HL-60 (cell line): ENCODE data around the gene SLC15A1.

Source experiments
- GABPA ChIP-seq: IDR thresholded peaks from 2 replicates; pipeline ENCODE4 v1.6.1; 2012; ENCODE audit warnings: low read depth
- POLR2AphosphoS5 ChIP-seq: IDR thresholded peaks from 2 replicates; pipeline ENCODE4 v1.6.1; 2012; ENCODE audit warnings: low read depth
- TF ChIP-seq, protein P1 (sequence below): IDR thresholded peaks from one replicate; pipeline ENCODE4 v1.5.1; 2011; ENCODE audit warnings: low read length, control low read depth, inconsistent platforms; ENCODE audit not compliant: insufficient read depth
- TF ChIP-seq, protein P2 (sequence below): IDR thresholded peaks from 2 replicates; pipeline ENCODE4 v1.6.1; 2012; ENCODE audit warnings: low read depth; ENCODE audit not compliant: insufficient replicate concordance

DNA sequence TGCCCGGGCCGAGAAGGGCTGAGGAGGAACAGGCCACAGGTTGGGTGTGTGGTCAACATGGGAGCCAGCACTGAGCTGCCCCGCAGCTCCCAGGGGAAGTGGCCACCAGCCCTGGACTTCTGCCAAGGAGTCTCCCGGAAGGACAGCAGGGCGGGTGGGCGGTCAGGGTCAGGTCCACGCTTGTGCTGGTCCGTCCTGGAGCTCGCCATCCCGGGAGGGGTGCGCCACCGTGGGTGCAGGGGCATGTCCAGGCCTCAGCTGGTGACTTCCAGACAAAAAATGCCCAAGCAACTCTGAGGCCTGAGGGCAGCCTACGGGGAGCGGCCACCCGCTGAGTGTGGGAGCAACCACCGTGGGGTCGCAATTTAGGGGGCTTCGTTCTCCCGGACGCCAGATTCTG is 21.4 kb upstream of the SLC15A1 start:
- TF ChIP-seq, protein P1, sequence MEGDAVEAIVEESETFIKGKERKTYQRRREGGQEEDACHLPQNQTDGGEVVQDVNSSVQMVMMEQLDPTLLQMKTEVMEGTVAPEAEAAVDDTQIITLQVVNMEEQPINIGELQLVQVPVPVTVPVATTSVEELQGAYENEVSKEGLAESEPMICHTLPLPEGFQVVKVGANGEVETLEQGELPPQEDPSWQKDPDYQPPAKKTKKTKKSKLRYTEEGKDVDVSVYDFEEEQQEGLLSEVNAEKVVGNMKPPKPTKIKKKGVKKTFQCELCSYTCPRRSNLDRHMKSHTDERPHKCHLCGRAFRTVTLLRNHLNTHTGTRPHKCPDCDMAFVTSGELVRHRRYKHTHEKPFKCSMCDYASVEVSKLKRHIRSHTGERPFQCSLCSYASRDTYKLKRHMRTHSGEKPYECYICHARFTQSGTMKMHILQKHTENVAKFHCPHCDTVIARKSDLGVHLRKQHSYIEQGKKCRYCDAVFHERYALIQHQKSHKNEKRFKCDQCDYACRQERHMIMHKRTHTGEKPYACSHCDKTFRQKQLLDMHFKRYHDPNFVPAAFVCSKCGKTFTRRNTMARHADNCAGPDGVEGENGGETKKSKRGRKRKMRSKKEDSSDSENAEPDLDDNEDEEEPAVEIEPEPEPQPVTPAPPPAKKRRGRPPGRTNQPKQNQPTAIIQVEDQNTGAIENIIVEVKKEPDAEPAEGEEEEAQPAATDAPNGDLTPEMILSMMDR: no peak
- TF ChIP-seq POLR2AphosphoS5 (no peak), GABPA (no peak)
- TF ChIP-seq, protein P2, sequence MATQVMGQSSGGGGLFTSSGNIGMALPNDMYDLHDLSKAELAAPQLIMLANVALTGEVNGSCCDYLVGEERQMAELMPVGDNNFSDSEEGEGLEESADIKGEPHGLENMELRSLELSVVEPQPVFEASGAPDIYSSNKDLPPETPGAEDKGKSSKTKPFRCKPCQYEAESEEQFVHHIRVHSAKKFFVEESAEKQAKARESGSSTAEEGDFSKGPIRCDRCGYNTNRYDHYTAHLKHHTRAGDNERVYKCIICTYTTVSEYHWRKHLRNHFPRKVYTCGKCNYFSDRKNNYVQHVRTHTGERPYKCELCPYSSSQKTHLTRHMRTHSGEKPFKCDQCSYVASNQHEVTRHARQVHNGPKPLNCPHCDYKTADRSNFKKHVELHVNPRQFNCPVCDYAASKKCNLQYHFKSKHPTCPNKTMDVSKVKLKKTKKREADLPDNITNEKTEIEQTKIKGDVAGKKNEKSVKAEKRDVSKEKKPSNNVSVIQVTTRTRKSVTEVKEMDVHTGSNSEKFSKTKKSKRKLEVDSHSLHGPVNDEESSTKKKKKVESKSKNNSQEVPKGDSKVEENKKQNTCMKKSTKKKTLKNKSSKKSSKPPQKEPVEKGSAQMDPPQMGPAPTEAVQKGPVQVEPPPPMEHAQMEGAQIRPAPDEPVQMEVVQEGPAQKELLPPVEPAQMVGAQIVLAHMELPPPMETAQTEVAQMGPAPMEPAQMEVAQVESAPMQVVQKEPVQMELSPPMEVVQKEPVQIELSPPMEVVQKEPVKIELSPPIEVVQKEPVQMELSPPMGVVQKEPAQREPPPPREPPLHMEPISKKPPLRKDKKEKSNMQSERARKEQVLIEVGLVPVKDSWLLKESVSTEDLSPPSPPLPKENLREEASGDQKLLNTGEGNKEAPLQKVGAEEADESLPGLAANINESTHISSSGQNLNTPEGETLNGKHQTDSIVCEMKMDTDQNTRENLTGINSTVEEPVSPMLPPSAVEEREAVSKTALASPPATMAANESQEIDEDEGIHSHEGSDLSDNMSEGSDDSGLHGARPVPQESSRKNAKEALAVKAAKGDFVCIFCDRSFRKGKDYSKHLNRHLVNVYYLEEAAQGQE: no peak
